Measurements from ENCODE around the gene TBC1D2. TPM values are rescaled to one million over a fixed set of nuclear protein-coding genes. Genes with fewer than 3 reads are reported as not detected.

The TBC1D2 gene
- total RNA-seq, 1 donor from 2014 or later: 1.5 TPM

DNA sequence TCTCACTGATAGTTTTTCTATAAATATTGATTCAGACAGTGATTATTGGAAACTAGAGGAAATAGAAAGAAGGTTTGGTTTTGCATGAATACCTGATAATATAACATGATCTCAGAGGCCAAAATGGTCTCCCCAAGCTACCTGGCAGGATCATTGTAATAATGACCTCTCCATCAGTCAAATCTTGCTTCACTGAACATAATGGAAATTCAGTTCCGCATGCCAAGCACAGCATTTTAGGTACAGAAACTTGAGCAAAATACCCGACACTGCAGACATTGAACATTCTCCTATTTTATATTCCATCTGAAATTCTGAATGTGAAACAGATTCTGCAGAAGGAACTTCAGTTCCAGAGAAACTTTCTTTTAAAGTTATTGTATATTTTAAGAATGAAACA is 9.1 kb upstream of the TBC1D2 start:
- H3K36me3 Mint-ChIP-seq (ENCODE audit: low read depth): no peaks in the 10 kb centered on the region
- no peak overlapping the region for H3K4me3 Mint-ChIP-seq (ENCODE audit: low read depth)
- no peaks in the 10 kb centered on the region for H3K4me1 Mint-ChIP-seq (ENCODE audit: low read depth)
- intact Hi-C loops (cut with micrococcal nuclease): no loop called here
- peaks cover 26% of the 10 kb centered on the region for H3K27me3 Mint-ChIP-seq (ENCODE audit: low read depth)
- DNase-seq (ENCODE audit: low spot score): no peak
- H3K9me3 Mint-ChIP-seq: no peaks in the 10 kb centered on the region
- H3K27ac Mint-ChIP-seq: no peak overlapping the region

DNA sequence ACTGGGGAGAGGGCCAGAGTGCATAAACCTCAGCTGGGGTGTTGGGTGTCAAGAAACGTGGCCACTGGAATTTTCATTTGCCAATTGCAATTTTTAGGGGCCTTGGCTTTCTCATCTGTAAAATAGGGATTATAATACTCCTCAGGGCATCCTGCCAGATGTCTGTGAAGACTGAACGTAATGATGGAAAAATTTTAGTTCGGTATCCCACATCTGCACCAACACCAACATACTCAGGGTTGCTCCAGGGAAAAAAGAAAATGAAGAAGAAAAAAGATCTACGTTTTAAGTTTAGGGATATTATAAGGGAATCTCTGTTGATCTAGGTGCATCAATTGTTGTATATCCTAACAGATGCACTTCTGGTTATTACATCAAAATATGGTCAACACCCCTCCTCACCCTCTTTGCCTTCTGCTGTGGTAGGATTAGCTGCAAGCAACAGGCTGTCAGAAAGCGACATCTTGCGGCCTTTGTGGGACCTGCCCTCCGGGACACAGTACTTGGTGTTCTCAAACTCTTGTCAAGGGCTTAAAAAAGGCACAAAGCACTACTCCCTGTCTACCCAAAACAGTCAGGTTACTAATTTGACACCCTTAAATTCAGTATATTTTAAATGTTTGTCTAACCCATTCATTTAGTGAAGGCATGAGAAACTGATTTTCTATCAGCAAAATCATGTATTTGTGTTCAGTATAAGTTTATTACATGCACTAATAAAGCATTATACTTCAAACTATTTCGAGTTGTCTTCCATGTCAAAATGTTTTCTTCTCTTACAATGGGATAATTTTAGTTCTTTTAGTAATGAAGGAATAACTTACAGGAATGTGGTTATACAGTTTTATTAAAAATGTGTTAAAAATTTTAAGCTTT is 8.3 kb upstream of the TBC1D2 start:
- Mint-ChIP-seq H3K27me3 (ENCODE audit: low read depth) (peaks cover 20% of the 10 kb centered on the region), H3K4me3 (ENCODE audit: low read depth) (no peak overlapping the region), H3K27ac (no peak overlapping the region), H3K36me3 (ENCODE audit: low read depth) (no peaks in the 10 kb centered on the region), H3K9me3 (no peaks in the 10 kb centered on the region), H3K4me1 (ENCODE audit: low read depth) (no peaks in the 10 kb centered on the region)
- peak; percentile 71 for DNase-seq (ENCODE audit: low spot score)
- intact Hi-C loops (cut with micrococcal nuclease): loop anchor here (1.0 to 2.0 kb wide), 4 partner anchors 58 to 340 kb away; partner anchors contain the start of gene TRIM14

DNA sequence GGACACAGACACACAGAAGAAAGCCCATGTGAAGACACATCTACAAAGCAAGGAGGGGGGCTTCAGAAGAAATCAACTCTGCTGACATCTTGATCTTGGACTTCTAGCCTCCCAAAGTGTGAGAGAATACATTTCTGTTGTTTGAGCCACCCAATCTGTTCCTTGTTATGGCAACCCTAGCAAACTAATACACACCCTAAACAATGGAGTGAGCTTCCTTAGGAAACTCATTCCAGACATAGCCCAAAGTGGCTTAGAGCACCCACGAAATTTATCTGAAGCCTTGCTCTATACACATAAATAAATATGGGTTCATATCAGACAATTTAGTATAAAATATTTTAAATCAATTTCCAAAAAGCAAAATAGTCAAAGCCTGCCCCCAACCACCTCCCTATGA is 7.6 kb upstream of the TBC1D2 start:
- Mint-ChIP-seq H3K36me3 (ENCODE audit: low read depth) (no peaks in the 10 kb centered on the region), H3K9me3 (no peaks in the 10 kb centered on the region), H3K27me3 (ENCODE audit: low read depth) (peaks cover 17% of the 10 kb centered on the region), H3K27ac (no peak overlapping the region), H3K4me3 (ENCODE audit: low read depth) (no peak overlapping the region), H3K4me1 (ENCODE audit: low read depth) (no peaks in the 10 kb centered on the region)
- intact Hi-C loops (cut with micrococcal nuclease): loop anchor here (1.0 to 2.0 kb wide), 4 partner anchors 58 to 340 kb away; partner anchors contain the start of gene TRIM14
- no peak for DNase-seq (ENCODE audit: low spot score)

DNA sequence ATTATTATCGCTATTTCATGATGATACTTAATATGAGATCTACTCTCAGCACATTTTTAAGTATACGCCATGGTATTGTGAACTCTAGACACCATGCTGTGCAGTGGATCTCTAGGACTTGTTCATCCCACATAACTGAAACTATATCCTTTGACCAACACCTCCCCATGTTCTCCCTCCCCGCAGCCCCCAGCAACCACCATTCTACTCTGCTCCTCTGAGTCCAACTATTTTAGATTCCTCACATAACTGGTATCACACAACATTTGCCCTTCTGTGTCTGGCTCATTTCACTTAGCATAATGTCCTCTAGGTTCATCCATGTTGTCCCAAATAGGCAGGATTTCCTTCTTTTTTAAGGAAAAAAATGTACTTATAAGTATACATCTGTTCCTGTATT is 6.6 kb upstream of the TBC1D2 start:
- intact Hi-C loops (cut with micrococcal nuclease): loop anchor here (2.0 kb wide), 1 partner anchor 143 kb away; the partner anchor contains the start of gene TRIM14
- H3K4me1 Mint-ChIP-seq (ENCODE audit: low read depth): peaks cover 2% of the 10 kb centered on the region
- peaks cover 13% of the 10 kb centered on the region for H3K27me3 Mint-ChIP-seq (ENCODE audit: low read depth)
- H3K27ac Mint-ChIP-seq: no peak overlapping the region
- no peak overlapping the region for H3K4me3 Mint-ChIP-seq (ENCODE audit: low read depth)
- H3K36me3 Mint-ChIP-seq (ENCODE audit: low read depth): no peaks in the 10 kb centered on the region
- H3K9me3 Mint-ChIP-seq: no peaks in the 10 kb centered on the region
- no peak for DNase-seq (ENCODE audit: low spot score)

DNA sequence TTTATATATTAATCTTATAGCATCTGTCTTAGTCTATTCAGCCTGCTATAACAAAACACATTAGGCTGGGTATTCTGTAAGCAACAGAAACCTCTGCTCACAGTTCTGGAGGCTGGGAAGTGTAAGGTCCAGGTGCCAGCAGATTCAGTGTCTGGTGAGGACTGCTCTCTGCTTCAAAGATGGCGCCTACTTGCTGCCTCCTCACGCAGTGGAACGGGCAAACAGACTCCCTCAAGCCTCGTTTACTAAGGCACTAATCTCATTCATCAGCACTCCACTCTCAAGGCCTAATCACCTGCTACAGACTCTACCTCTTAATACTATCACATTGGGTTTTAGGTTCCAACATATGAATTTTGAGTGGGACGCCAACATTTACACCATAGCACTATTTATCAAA is 5.2 kb upstream of the TBC1D2 start:
- H3K9me3 Mint-ChIP-seq: no peaks in the 10 kb centered on the region
- intact Hi-C loops (cut with micrococcal nuclease): no loop called here
- H3K4me1 Mint-ChIP-seq (ENCODE audit: low read depth): peaks cover 8% of the 10 kb centered on the region
- H3K4me3 Mint-ChIP-seq (ENCODE audit: low read depth): no peak overlapping the region
- H3K27ac Mint-ChIP-seq: no peak overlapping the region
- H3K36me3 Mint-ChIP-seq (ENCODE audit: low read depth): no peaks in the 10 kb centered on the region
- peaks cover 7% of the 10 kb centered on the region for H3K27me3 Mint-ChIP-seq (ENCODE audit: low read depth)
- DNase-seq (ENCODE audit: low spot score): no peak

DNA sequence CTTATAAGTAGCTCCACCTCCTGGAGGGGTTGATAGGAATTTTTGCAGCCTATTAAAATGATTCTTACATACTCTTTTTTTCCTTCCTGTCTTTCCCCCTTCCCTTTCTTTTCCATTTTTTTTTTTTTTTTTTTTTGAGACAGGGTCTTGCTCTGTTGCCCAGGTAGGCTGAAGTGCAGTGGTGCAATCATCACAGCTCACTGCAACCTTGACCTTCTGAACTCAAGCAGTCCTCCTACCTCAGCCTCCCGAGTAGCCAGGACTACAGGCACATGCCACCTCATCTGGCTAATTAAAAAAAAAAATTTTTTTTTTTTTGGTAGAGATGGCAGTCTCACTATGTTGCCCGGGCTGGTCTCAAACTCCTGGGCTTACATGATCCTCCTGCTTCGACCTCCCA is 4.3 kb upstream of the TBC1D2 start:
- no peak for DNase-seq (ENCODE audit: low spot score)
- Mint-ChIP-seq H3K9me3 (no peaks in the 10 kb centered on the region), H3K4me1 (ENCODE audit: low read depth) (peaks cover 11% of the 10 kb centered on the region), H3K27me3 (ENCODE audit: low read depth) (peaks cover 6% of the 10 kb centered on the region), H3K4me3 (ENCODE audit: low read depth) (no peak overlapping the region), H3K36me3 (ENCODE audit: low read depth) (no peaks in the 10 kb centered on the region), H3K27ac (no peak overlapping the region)
- intact Hi-C loops (cut with micrococcal nuclease): loop anchor here (5.0 to 10.0 kb wide), 3 partner anchors 157 to 625 kb away; partner anchors contain the start of genes NCBP1 and TSTD2

DNA sequence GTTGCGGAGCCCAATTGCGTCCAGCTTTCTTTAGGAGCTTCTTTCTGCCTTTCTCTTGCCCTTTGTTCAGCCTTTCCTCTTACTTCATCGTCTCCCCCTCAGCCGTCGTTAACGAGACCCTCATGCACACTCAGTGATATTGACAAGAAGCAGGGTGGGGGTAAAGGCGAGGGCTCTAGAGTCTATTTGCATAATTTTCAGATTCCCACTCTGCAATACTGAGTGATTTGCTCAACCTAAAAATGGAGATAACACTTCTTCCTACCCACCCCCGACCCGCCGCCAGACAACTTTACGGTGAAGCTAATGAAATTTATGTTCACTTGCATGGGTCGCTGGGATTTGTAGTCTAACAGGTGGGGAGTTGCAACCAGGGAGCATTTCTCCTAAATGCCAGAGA is 1.3 kb upstream of the TBC1D2 start:
- Mint-ChIP-seq H3K36me3 (ENCODE audit: low read depth) (no peaks in the 10 kb centered on the region), H3K27ac (peak overlapping the region; percentile 94), H3K27me3 (ENCODE audit: low read depth) (peaks cover 12% of the 10 kb centered on the region), H3K9me3 (no peaks in the 10 kb centered on the region), H3K4me3 (ENCODE audit: low read depth) (peak overlapping the region; percentile 97), H3K4me1 (ENCODE audit: low read depth) (peaks cover 23% of the 10 kb centered on the region)
- DNase-seq (ENCODE audit: low spot score): no peak
- intact Hi-C loops (cut with micrococcal nuclease): loop anchor here (5.0 to 10.0 kb wide), 3 partner anchors 154 to 622 kb away; partner anchors contain the start of genes NCBP1 and TSTD2

DNA sequence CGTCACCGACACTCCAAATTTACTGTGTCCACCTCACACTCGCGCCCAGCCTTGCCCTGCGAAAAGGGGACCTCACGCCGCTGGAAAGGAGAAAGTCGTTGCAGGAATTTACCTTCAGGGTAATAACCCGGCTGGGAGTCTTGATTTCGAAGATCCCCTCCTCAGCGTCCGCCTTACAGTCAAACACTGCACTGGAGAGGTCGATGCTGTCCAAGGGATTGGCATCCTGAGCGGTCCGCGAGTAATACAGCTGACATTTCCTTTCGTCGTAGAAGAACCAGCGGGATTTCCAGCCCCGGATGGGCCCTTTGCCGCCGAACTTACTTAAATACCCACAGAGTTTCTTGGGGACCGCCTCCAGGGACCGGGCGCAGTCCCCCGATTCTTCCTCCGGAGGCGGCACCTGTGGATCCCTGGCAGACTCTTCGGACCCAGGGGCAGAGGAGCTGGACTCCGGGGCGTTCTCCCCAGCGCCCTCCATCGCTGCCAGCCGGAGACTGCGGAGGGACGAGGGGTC is 330 bp downstream of the TBC1D2 start:
- Mint-ChIP-seq H3K27ac (no peak overlapping the region), H3K4me3 (ENCODE audit: low read depth) (peak overlapping the region; percentile 97), H3K27me3 (ENCODE audit: low read depth) (peaks cover 12% of the 10 kb centered on the region), H3K36me3 (ENCODE audit: low read depth) (peaks cover 4% of the 10 kb centered on the region), H3K9me3 (no peaks in the 10 kb centered on the region), H3K4me1 (ENCODE audit: low read depth) (peaks cover 23% of the 10 kb centered on the region)
- no peak for DNase-seq (ENCODE audit: low spot score)
- intact Hi-C loops (cut with micrococcal nuclease): loop anchor here (1.0 to 10.0 kb wide), 6 partner anchors 62 to 620 kb away; partner anchors contain the start of genes CORO2A, NCBP1, TRMO and TSTD2

DNA sequence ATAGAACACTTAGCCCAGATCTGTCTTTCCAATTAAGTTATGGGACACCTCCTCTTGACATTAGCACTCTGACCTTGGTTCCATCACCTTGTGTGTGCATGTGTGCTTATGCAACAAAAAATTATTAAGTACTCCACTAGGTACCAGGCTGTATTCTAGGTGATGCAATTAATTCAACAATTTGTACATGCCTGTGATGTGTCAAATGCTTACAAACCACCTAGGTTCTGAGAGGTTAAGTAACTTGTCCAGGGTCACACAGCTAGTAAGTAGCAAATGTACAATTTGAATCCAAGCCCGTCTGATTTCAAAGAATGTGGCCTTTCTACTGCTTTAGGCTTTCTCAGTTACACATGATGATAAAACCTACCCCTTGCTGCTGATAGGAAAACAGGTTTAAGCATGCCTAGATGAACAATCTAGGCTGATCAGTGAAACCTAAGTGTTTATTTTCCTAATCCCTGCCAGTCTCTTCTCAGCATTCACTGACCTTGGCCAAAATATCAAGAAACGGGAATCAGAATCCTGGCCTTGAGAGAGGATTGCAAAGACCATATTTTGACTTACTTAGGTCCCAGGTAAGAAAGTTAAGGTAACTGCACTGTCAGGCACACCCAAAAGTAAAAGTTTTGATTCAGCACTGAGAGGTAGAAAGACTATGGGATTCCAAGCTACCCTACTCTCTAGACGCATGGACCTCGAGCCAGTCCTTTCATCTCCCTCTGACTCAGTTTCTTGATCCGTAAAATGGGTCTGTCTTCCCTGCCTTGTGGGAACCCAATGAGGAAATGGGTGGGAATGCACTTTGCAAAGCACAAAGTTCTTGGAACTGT is 1.0 kb downstream of the TBC1D2 start:
- peaks cover 25% of the 10 kb centered on the region for H3K4me1 Mint-ChIP-seq (ENCODE audit: low read depth)
- H3K9me3 Mint-ChIP-seq: no peaks in the 10 kb centered on the region
- H3K36me3 Mint-ChIP-seq (ENCODE audit: low read depth): peaks cover 4% of the 10 kb centered on the region
- H3K4me3 Mint-ChIP-seq (ENCODE audit: low read depth): peak overlapping the region; percentile 97
- DNase-seq (ENCODE audit: low spot score): no peak
- peaks cover 12% of the 10 kb centered on the region for H3K27me3 Mint-ChIP-seq (ENCODE audit: low read depth)
- H3K27ac Mint-ChIP-seq: no peak overlapping the region
- intact Hi-C loops (cut with micrococcal nuclease): loop anchor here (1.0 to 10.0 kb wide), 6 partner anchors 62 to 620 kb away; partner anchors contain the start of genes CORO2A, NCBP1, TRMO and TSTD2

DNA sequence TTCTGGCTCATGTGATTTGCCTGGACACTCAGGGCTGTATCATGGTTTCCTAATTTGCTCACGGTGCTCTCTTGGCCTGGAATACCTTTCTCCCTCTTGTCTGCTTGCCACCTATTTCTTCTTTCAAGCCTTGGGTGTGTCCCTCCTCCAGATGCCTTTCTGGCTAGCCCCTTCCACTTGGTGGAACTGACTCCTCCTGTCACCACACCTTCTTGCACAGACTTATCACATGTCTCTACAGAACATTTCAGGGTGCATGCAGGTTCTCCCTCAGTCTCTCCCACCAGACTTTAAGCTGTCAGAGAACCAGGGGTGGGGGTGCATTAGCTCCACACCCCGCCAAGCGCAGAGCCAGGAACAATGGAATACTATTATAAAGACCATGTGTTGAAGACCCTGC is 1.9 kb downstream of the TBC1D2 start:
- H3K4me3 Mint-ChIP-seq (ENCODE audit: low read depth): no peak overlapping the region
- intact Hi-C loops (cut with micrococcal nuclease): loop anchor here (10.0 kb wide), 1 partner anchor 619 kb away; the partner anchor contains the start of genes NCBP1 and TSTD2
- peaks cover 29% of the 10 kb centered on the region for H3K4me1 Mint-ChIP-seq (ENCODE audit: low read depth)
- no peaks in the 10 kb centered on the region for H3K9me3 Mint-ChIP-seq
- peaks cover 4% of the 10 kb centered on the region for H3K36me3 Mint-ChIP-seq (ENCODE audit: low read depth)
- peaks cover 12% of the 10 kb centered on the region for H3K27me3 Mint-ChIP-seq (ENCODE audit: low read depth)
- no peak for DNase-seq (ENCODE audit: low spot score)
- no peak overlapping the region for H3K27ac Mint-ChIP-seq

DNA sequence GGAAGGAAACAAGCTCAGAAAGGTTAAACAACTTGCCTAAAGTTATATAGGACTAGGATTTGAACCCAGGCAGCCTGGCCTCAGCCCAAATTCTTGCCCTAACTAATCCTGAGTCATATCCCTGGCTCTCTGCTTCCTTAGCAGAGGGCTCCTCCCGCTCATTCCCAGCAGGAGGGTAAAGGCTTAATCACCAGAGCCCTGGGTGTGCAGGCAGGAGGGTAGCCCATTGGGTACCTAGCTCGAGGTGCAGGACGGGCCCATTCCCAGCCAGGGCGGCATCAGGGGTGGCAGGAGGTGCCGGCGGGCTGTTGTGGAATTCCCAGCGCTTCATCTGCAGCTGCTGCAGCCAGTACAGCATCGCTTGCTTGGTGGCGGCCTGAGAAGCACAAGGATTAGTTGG is 3.9 kb downstream of the TBC1D2 start:
- Mint-ChIP-seq H3K4me3 (ENCODE audit: low read depth) (no peak overlapping the region), H3K4me1 (ENCODE audit: low read depth) (peaks cover 27% of the 10 kb centered on the region), H3K36me3 (ENCODE audit: low read depth) (peaks cover 4% of the 10 kb centered on the region), H3K27ac (no peak overlapping the region), H3K9me3 (no peaks in the 10 kb centered on the region), H3K27me3 (ENCODE audit: low read depth) (peaks cover 12% of the 10 kb centered on the region)
- intact Hi-C loops (cut with micrococcal nuclease): loop anchor here (10.0 kb wide), 1 partner anchor 617 kb away; the partner anchor contains the start of genes NCBP1 and TSTD2
- no peak for DNase-seq (ENCODE audit: low spot score)

DNA sequence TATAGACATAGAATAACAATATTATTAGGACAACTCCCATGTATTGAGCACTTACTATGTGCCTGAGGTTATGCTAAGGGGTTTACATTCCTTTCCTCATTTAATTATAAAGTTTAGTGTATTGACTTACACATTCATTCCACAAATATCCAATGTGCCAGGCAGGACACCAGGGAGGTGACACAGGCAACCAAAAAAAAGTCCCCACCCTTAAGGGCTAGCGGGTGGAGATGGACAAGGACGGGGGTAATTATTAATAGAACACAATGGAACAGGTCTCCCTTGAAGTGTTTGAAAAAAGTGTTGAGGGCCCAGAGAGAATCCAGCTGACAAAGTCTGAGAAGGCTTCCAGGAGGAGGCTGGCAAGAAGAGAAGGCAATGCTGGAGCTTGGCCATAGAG is 5.7 kb downstream of the TBC1D2 start:
- intact Hi-C loops (cut with micrococcal nuclease): loop anchor here (10.0 kb wide), 1 partner anchor 615 kb away; the partner anchor contains the start of genes NCBP1 and TSTD2
- Mint-ChIP-seq H3K27ac (no peak overlapping the region), H3K4me1 (ENCODE audit: low read depth) (peaks cover 27% of the 10 kb centered on the region), H3K27me3 (ENCODE audit: low read depth) (peaks cover 9% of the 10 kb centered on the region), H3K4me3 (ENCODE audit: low read depth) (no peak overlapping the region), H3K36me3 (ENCODE audit: low read depth) (peaks cover 4% of the 10 kb centered on the region), H3K9me3 (no peaks in the 10 kb centered on the region)
- no peak for DNase-seq (ENCODE audit: low spot score)

Measured in activated T-helper 2 cell treated with anti-CD3 and anti-CD28 coated beads, Interferon-gamma antibody, Interleukin-2, Interleukin-4, amounts not matched to agents 10 μg/mL and 5 μg/mL and 100 μg/mL, durations not matched to agents 14 hours and 24 hours and 36 hours (primary cell).